GM19452 (cell line): ENCODE data around the gene IL18R1.
A peak's percentile ranks its signal among the peaks of the same experiment; 100 is the strongest.

Source experiments
- ATAC-seq: cut with Tn5 transposase; IDR thresholded peaks from one replicate; pipeline ENCODE4 v1.9.1; 2021; ENCODE audit not compliant: unreplicated experiment

IL18R1 gene

GRCh38 chr2:102345329-102345920 lies 10.2 kb upstream of the IL18R1 start:
- no peak for ATAC-seq

- ATAC-seq, result no peak
These were observed 9.0 kb upstream of the IL18R1 start for GRCh38 chr2:102346381-102347130.

GRCh38 chr2:102350137-102350793 lies 5.3 kb upstream of the IL18R1 start:
- no peak for ATAC-seq

- peak; percentile 13 for ATAC-seq
These were observed 751 bp downstream of the IL18R1 start for GRCh38 chr2:102356381-102356712.

GRCh38 chr2:102356741-102357140 lies 1.1 kb downstream of the IL18R1 start:
- no peak for ATAC-seq

- no peak for ATAC-seq
These were observed 2.3 kb downstream of the IL18R1 start for GRCh38 chr2:102357937-102358336.

GRCh38 chr2:102358496-102358895 lies 2.9 kb downstream of the IL18R1 start:
- no peak for ATAC-seq

GRCh38 chr2:102359527-102359926 lies 3.9 kb downstream of the IL18R1 start:
- ATAC-seq, result no peak

- ATAC-seq, result no peak
These were observed 6.1 kb downstream of the IL18R1 start for GRCh38 chr2:102361632-102362241.

- no peak for ATAC-seq
These were observed 10.2 kb downstream of the IL18R1 start for GRCh38 chr2:102365763-102366162.

GRCh38 chr2:102366406-102367112 lies 11.0 kb downstream of the IL18R1 start:
- peak; percentile 57 for ATAC-seq

- peak; percentile 67 for ATAC-seq
These were observed 11.9 kb downstream of the IL18R1 start for GRCh38 chr2:102367331-102367971.

GRCh38 chr2:102368461-102369109 lies 13.0 kb downstream of the IL18R1 start:
- no peak for ATAC-seq

GRCh38 chr2:102369866-102370265 lies 14.3 kb downstream of the IL18R1 start:
- no peak for ATAC-seq

GRCh38 chr2:102376052-102376591 lies 20.5 kb downstream of the IL18R1 start:
- ATAC-seq, result no peak

- ATAC-seq, result no peak
These were observed 28.1 kb downstream of the IL18R1 start for GRCh38 chr2:102383722-102384121.

GRCh38 chr2:102385522-102385921 lies 29.9 kb downstream of the IL18R1 start:
- no peak for ATAC-seq

- no peak for ATAC-seq
These were observed 30.4 kb downstream of the IL18R1 start for GRCh38 chr2:102386004-102386403.

- no peak for ATAC-seq
These were observed 31.4 kb downstream of the IL18R1 start for GRCh38 chr2:102386867-102387541.
